ENCODE measurements around the gene ERBB2.

Gene ERBB2

GRCh38 chr17:39699818-39700147, at the start of gene ERBB2:
TSS of gene ERBB2 (plus strand) at chr17:39700064. CDS start at chr17:39700239, 175 bp downstream.
- no peak for TF ChIP-seq CTCF (IDR thresholded peaks at IDR 0.05; ENCODE audit: insufficient read depth, low read depth, low read length, missing control alignments)
- H3K4me3 ChIP-seq (ENCODE audit: low read length) = peak within 1 kb of the TSS; percentile 72
- peak; percentile 87 for DNase-seq (ENCODE audit: low read depth)

DNA sequence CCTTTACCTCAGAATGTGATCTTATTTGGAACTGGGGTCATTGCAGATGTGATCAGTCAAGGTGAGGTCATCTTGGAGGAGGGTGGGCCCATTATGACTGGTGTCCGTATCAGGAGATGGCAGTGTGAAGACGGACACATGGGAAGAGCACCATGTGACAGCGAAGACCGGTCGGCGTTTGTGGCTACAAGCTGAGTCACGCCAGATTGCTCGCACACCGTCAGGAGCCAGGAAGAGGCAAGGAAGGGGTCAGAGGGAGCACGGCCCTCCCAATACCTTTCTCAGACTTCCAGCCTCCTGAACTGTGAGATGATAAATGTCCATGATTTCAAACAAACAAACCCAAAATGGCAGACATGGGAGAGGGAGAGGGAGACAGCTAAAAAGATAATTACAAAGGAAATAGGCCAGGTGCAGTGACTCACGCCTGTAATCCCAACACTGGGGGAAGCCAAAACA, 49.7 kb upstream of the ERBB2 start:
- TF ChIP-seq CTCF (IDR thresholded peaks at IDR 0.05; ENCODE audit: insufficient read depth, low read depth, low read length, missing control alignments) = no peak
- no peak for DNase-seq (ENCODE audit: low read depth)
- H3K4me3 ChIP-seq (ENCODE audit: low read length) = no peak overlapping the region

DNA sequence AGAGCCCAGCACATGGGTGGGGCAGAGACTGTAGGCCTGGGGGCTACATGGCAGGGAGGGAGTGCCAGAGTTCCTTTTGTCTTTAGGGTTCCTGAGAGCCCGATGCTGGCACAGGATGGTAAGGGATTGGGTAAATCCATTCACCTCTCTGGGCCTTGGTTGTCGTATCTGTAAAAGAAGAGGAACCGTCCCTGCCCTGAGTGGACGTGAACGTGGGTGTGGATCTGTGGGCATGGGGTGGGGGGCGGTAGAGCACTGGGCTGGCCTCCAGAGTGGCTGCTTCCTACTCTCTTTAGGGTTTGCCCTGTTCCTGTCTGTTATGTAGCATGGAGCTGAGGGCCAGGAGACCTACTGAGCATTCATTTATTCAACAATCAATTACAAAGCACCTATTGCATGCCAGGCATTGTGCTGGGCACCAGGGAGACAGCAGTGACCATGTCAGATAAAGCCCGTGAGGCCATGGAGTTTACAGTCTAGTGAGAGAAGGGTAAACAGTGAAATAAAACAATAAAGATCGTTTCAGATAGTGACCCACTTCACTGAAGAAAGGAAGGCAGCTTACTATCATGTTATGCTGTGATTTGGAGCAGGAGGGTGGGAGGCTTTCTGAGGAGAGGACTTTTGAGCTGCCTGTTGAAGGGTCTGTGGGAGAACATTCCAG, 47.8 kb upstream of the ERBB2 start:
- TF ChIP-seq CTCF (IDR thresholded peaks at IDR 0.05; ENCODE audit: insufficient read depth, low read depth, low read length, missing control alignments) = no peak
- H3K4me3 ChIP-seq (ENCODE audit: low read length) = no peak overlapping the region
- DNase-seq (ENCODE audit: low read depth) = no peak

DNA sequence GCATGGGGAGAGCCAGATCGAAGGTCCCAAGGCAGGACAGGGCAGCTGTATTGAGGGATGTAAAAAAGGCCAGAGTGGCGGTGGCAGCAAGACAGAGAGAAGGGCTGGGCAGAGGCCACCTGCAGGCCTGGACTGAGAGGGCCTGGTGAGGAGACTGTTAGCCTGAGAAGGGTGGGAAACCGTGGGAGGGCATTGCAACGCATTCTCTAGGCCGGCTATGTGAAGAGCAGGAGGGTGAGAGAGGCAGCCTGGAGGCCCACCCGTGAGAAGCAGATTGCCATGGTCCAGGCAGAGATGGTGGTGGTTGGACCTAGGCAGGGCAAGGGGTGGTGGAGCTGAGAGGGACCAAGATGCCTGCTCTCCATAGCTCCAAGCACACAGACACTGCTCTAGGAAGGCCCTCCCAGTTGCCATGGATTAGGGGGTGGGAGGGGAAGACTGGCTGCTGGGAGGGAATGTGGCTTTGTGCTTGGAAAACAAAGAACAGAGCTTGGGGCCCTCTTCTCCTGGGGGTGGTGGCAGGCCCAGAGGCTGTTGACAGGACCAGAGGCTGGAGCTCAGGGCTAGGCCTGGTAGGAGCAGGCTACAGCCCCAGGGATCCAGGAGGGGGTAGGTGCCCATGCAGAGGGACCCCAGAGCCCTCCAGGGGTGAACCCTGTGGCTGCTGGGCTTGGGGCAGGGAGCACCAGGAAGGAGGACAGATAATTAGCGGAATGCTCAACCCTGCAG, 47.1 kb upstream of the ERBB2 start:
- no peak for DNase-seq (ENCODE audit: low read depth)
- no peak overlapping the region for H3K4me3 ChIP-seq (ENCODE audit: low read length)
- no peak for TF ChIP-seq CTCF (IDR thresholded peaks at IDR 0.05; ENCODE audit: insufficient read depth, low read depth, low read length, missing control alignments)

DNA sequence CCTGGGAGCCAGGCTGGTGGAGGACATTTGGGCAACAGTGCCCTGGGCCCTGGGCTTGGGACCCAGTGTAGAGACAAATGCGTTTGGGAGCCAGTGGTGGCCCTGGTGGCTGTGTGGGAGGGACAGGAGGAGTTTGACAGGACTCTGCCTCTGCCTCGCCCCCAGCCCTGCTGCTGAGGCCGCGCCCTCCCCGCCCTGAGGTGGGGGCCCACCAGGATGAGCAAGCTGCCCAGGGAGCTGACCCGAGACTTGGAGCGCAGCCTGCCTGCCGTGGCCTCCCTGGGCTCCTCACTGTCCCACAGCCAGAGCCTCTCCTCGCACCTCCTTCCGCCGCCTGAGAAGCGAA, 46.6 kb upstream of the ERBB2 start:
- no peak for TF ChIP-seq CTCF (IDR thresholded peaks at IDR 0.05; ENCODE audit: insufficient read depth, low read depth, low read length, missing control alignments)
- no peak for DNase-seq (ENCODE audit: low read depth)
- H3K4me3 ChIP-seq (ENCODE audit: low read length) = no peak overlapping the region

- DNase-seq (ENCODE audit: low read depth) = peak; percentile 47
Measured at GRCh38 chr17:39653662-39654331, 46.1 kb upstream of the ERBB2 start.

More at GRCh38 chr17:39653662-39654331, 46.1 kb upstream of the ERBB2 start:
- peak; percentile 82 for TF ChIP-seq CTCF (IDR thresholded peaks at IDR 0.05; ENCODE audit: insufficient read depth, low read depth, low read length, missing control alignments)
- H3K4me3 ChIP-seq (ENCODE audit: low read length) = no peak overlapping the region

All from epithelial cell of esophagus (primary cell).